Esophagus squamous epithelium (tissue), 4 donors: ENCODE data around the gene DCUN1D1.

ENCODE experiments used
- CTCF ChIP-seq, 6 experiments: fragments of 450-650 bp in 4 of 6; fragments of 200-600 bp in 2 of 6; sonication (generic) in 2 of 6; IDR thresholded peaks; one replicate each; pipeline ENCODE4 v1.5.1; 2016 to 2019; ENCODE audit warnings: antibody characterized with exemption in 6 of 6, mild to moderate bottlenecking in 4 of 6, moderate library complexity in 4 of 6
- POLR2A ChIP-seq, 4 donors: fragments of 450-650 bp; IDR thresholded peaks; one replicate each; pipeline ENCODE4 v1.6.1; 2017; ENCODE audit warnings: antibody characterized with exemption in 4 of 4, mild to moderate bottlenecking in 4 of 4, moderate library complexity in 3 of 4

- no peak for TF ChIP-seq CTCF (IDR thresholded peaks at IDR 0.05)
- TF ChIP-seq POLR2A (IDR thresholded peaks at IDR 0.05) = no peak
Measured at GRCh38 chr3:182906036-182906435, 74.3 kb downstream of the DCUN1D1 start.
